H1 (cell line): ENCODE results near the gene ITGAE. TPM values are rescaled to one million over a fixed set of nuclear protein-coding genes. Genes with fewer than 3 reads are reported as not detected.
A peak's percentile ranks its signal among the peaks of the same experiment; 100 is the strongest.

Source experiments
- CTCF ChIA-PET: fragments of 300-600 bp; sonication (Branson Sonifier 250); formaldehyde crosslinking; loops from one replicate; lab custom pipeline; 2021; ENCODE audit not compliant: partially characterized antibody; lab: Charles Lee
- POLR2A ChIA-PET: fragments of 300-600 bp; sonication (Branson Sonifier 250); formaldehyde crosslinking; loops from one replicate; lab custom pipeline; 2021; ENCODE audit warnings: inconsistent platforms; ENCODE audit not compliant: partially characterized antibody; lab: Charles Lee
- DNase-seq, 2 experiments: peaks; one replicate each; pipeline versions ENCODE4 v3.0.0 to v3.0.0-alpha.2; 2010 to 2022; ENCODE audit warnings: low spot score in 2 of 2, low read depth in 1 of 2, mixed read lengths in 1 of 2
- FAIRE-seq: peaks from 2 replicates; lab custom pipeline; 2011; peaks lifted over from hg19 to GRCh38; lab: Jason Lieb, UNC
- H2AFZ ChIP-seq: 2 replicates; pipeline ENCODE4 v1.8.1; 2012; ENCODE audit warnings: low read length, inconsistent platforms
- H2AK5ac ChIP-seq: 2 replicates; pipeline ENCODE4 v1.6.1; 2013; ENCODE audit warnings: low read depth, low read length
- H2BK120ac ChIP-seq: replicated peaks from 2 replicates; pipeline ENCODE3; 2013; ENCODE audit warnings: low read depth, low read length, inconsistent platforms
- H2BK12ac ChIP-seq: 2 replicates; pipeline ENCODE4 v1.6.1; 2013; ENCODE audit warnings: low read depth, low read length
- H2BK15ac ChIP-seq: 2 replicates; pipeline ENCODE4 v1.6.1; 2013; ENCODE audit warnings: low read length
- H2BK20ac ChIP-seq: 2 replicates; pipeline ENCODE4 v1.6.1; 2013; ENCODE audit warnings: low read length
- H2BK5ac ChIP-seq: 2 replicates; pipeline ENCODE4 v1.6.1; 2013; ENCODE audit warnings: low read depth, low read length
- H3K14ac ChIP-seq: 2 replicates; pipeline ENCODE4 v1.6.1; 2013; ENCODE audit warnings: inconsistent platforms; ENCODE audit not compliant: insufficient read length
- H3K18ac ChIP-seq: 2 replicates; pipeline ENCODE4 v1.6.1; 2013; ENCODE audit warnings: low read length; ENCODE audit errors: extremely low read depth
- H3K23ac ChIP-seq: 2 replicates; pipeline ENCODE4 v1.6.1; 2013; ENCODE audit warnings: inconsistent platforms; ENCODE audit not compliant: insufficient read length
- H3K23me2 ChIP-seq: 2 replicates; pipeline ENCODE4 v1.6.1; 2013; ENCODE audit warnings: low read depth, low read length
- H3K27ac ChIP-seq: 2 replicates; pipeline ENCODE4 v1.6.1; 2011; ENCODE audit warnings: low read depth, low read length, inconsistent platforms
- H3K27me3 ChIP-seq, 4 experiments: replicated peaks in 1 of 4; 1 replicate in 1 of 4; 2 replicates in 3 of 4; pipeline versions ENCODE4 v1.6.1 to v1.8.1; 2011 to 2013; ENCODE audit warnings: low read length in 3 of 4, mild to moderate bottlenecking in 3 of 4, inconsistent platforms in 2 of 4, mixed read lengths in 2 of 4, moderate library complexity in 1 of 4; ENCODE audit not compliant: control insufficient read depth in 3 of 4, insufficient read depth in 3 of 4; ENCODE audit errors: extremely low read depth in 1 of 4
- H3K36me3 ChIP-seq, 4 experiments: 2 replicates each; pipeline versions ENCODE4 v1.6.1 to v1.8.1; 2011 to 2013; ENCODE audit warnings: mild to moderate bottlenecking in 4 of 4, low read length in 3 of 4, moderate library complexity in 2 of 4, control low read depth in 1 of 4, inconsistent platforms in 1 of 4; ENCODE audit not compliant: insufficient read depth in 4 of 4, control insufficient read depth in 2 of 4
- H3K4ac ChIP-seq: replicated peaks from 2 replicates; pipeline ENCODE3; 2013; ENCODE audit warnings: low read length, low read depth, mixed read lengths, inconsistent platforms; ENCODE audit not compliant: insufficient read length
- H3K4me1 ChIP-seq, 4 experiments: replicated peaks in 1 of 4; 1 replicate in 1 of 4; 2 replicates in 3 of 4; pipeline versions ENCODE4 v1.6.1 to v1.8.1; 2011 to 2013; ENCODE audit warnings: low read length in 3 of 4, inconsistent platforms in 2 of 4, mixed read lengths in 1 of 4; ENCODE audit not compliant: insufficient read depth in 4 of 4, control insufficient read depth in 3 of 4
- H3K4me2 ChIP-seq, 2 experiments: 2 replicates each; pipeline versions ENCODE4 v1.6.1 to v1.8.1; 2011 to 2013; ENCODE audit warnings: low read depth in 2 of 2, low read length in 2 of 2, control low read depth in 1 of 2, inconsistent platforms in 1 of 2, mild to moderate bottlenecking in 1 of 2; ENCODE audit not compliant: insufficient read depth in 1 of 2
- H3K4me3 ChIP-seq, 4 experiments: fragments of 200-600, 300-600 bp in 1 of 4; sonication (generic), shearing (Covaris generic), sonication (Bioruptor Twin) in 1 of 4; 2 replicates each; pipeline versions ENCODE4 v1.5.1 to v1.8.1; 2011 to 2016; ENCODE audit warnings: low read length in 4 of 4, low read depth in 3 of 4, control low read depth in 2 of 4, inconsistent platforms in 2 of 4, mild to moderate bottlenecking in 2 of 4, mixed read lengths in 1 of 4, moderate library complexity in 1 of 4; ENCODE audit not compliant: insufficient read depth in 2 of 4; ENCODE audit errors: extremely low read depth in 1 of 4
- H3K56ac ChIP-seq: replicated peaks from 2 replicates; pipeline ENCODE3; 2013; ENCODE audit warnings: low read depth, mild to moderate bottlenecking, mixed read lengths, low read length, inconsistent platforms; ENCODE audit not compliant: insufficient read length
- H3K79me1 ChIP-seq: 2 replicates; pipeline ENCODE4 v1.6.1; 2013; ENCODE audit warnings: low read depth, low read length, control low read depth
- H3K79me2 ChIP-seq, 2 experiments: 2 replicates each; pipeline versions ENCODE4 v1.6.1 to v1.8.1; 2012 to 2013; ENCODE audit warnings: low read length in 2 of 2, mild to moderate bottlenecking in 2 of 2, inconsistent platforms in 1 of 2; ENCODE audit not compliant: insufficient read depth in 2 of 2, control insufficient read depth in 1 of 2
- H3K9ac ChIP-seq, 4 experiments: replicated peaks in 1 of 4; 1 replicate in 1 of 4; 2 replicates in 3 of 4; pipeline versions ENCODE4 v1.6.1 to v1.8.1; 2011 to 2013; ENCODE audit warnings: low read depth in 3 of 4, low read length in 3 of 4, control low read depth in 2 of 4, mild to moderate bottlenecking in 2 of 4, moderate library complexity in 2 of 4, inconsistent platforms in 1 of 4; ENCODE audit errors: extremely low read depth in 1 of 4
- H3K9me3 ChIP-seq, 2 experiments: 2 replicates each; pipeline versions ENCODE4 v1.6.1 to v1.8.1; 2012 to 2013; ENCODE audit warnings: mild to moderate bottlenecking in 2 of 2, moderate library complexity in 2 of 2, control low read depth in 1 of 2, inconsistent platforms in 1 of 2, low read depth in 1 of 2, low read length in 1 of 2, mixed read lengths in 1 of 2; ENCODE audit not compliant: insufficient read depth in 2 of 2
- H4K20me1 ChIP-seq, 2 experiments: replicated peaks in 1 of 2; 2 replicates each; pipeline versions ENCODE3 to v1.8.1; 2011 to 2013; ENCODE audit warnings: inconsistent platforms in 2 of 2, low read length in 2 of 2, mild to moderate bottlenecking in 1 of 2; ENCODE audit not compliant: insufficient read depth in 2 of 2, control insufficient read depth in 1 of 2
- H4K5ac ChIP-seq: 2 replicates; pipeline ENCODE4 v1.6.1; 2013; ENCODE audit warnings: low read length, low read depth, mixed read lengths, inconsistent platforms; ENCODE audit not compliant: insufficient read length
- H4K8ac ChIP-seq: 2 replicates; pipeline ENCODE4 v1.8.0; 2013; ENCODE audit warnings: mild to moderate bottlenecking, moderate library complexity, low read length, inconsistent platforms; ENCODE audit not compliant: insufficient read depth; ENCODE audit errors: extremely low read depth
- H4K91ac ChIP-seq: replicated peaks from 2 replicates; pipeline ENCODE3; 2013; ENCODE audit warnings: low read length, mixed read lengths, inconsistent platforms; ENCODE audit not compliant: insufficient read length
- RBBP5 ChIP-seq: IDR thresholded peaks from 2 replicates; pipeline ENCODE4 v1.7.1; 2012; ENCODE audit warnings: low read depth, mild to moderate bottlenecking, inconsistent platforms, low read length, moderate library complexity, borderline replicate concordance
- WGBS, 2 experiments: shearing (Covaris generic) in 1 of 2; methylation state at CpG; one replicate each; pipeline versions ENCODE4 v1.1.6 to v1.1.7; 2013 to 2015; ENCODE audit warnings: low lambda C conversion rate in 2 of 2, mixed read lengths in 2 of 2, inconsistent platforms in 1 of 2, low coverage in 1 of 2, missing lambda C conversion rate in 1 of 2; ENCODE audit not compliant: insufficient replicate concordance in 2 of 2, insufficient coverage in 1 of 2, insufficient read length in 1 of 2; ENCODE audit errors: extremely low coverage in 1 of 2, missing lambda C conversion rate in 1 of 2; 5-methylcytosine and 5-hydroxymethylcytosine counted together
- polyA plus RNA-seq, 7 experiments: library from polyadenylated mRNA; depleted of rRNA in 3 of 7; stranded (reverse) in 5 of 7; unstranded in 2 of 7; fragments of >200 nt in 5 of 7; fragments of 200-250 nt in 2 of 7; gene quantifications; 1 replicate in 5 of 7; 2 replicates in 1 of 7; 4 replicates in 1 of 7; pipeline versions ENCODE4 v1.2.1 to v1.2.3, GENCODE V29; 2011 to 2013; ENCODE audit warnings: missing spikeins in 2 of 7, mixed read lengths in 2 of 7
- total RNA-seq: library from RNA; stranded (reverse); fragmentation: NEBNext Ultra II Directional; extraction: Animal tissue kit (Norgen Biotek cat#: 25700); gene quantifications from 2 replicates; pipeline ENCODE4 v1.2.1, GENCODE V29; 2021
- TF ChIP-seq, protein P1 (sequence below): IDR thresholded peaks from 2 replicates; pipeline ENCODE4 v1.6.1; 2011; ENCODE audit warnings: low read depth, mild to moderate bottlenecking, low read length; ENCODE audit not compliant: insufficient read depth

Gene ITGAE
- total and polyA plus RNA-seq, 2 of the 8 experiments (the other 6 are each of a cell fraction or from before 2014, with no cell fraction given) = 23.2 to 43.1 TPM

DNA sequence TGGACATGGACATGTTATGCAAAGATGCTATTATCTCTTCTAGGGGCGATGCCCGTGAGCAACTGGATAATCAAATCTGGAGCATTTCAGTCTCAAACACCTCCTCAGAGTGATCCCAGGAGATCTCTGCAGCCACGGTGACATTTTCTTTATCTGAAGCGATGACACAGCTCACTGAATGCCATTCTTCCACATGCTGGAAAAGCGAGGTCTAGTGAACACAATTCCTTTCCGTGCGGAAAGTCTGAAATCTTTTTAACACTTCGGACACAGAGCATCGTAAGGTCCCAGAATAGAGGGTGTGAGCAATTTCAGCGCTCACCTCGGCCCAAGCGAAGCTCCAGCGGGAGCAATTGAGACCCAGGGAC lies 77.8 kb downstream of the ITGAE start:
- POLR2A ChIA-PET = interaction anchor here (0.8 to 3.9 kb wide), 15 partner anchors 9 to 122 kb away, joined by 3 to 15 read pairs (median 5); partner anchors contain the start of genes EMC6, P2RX5 and TAX1BP3
- FAIRE-seq = no peak
- TF ChIP-seq, protein P1, sequence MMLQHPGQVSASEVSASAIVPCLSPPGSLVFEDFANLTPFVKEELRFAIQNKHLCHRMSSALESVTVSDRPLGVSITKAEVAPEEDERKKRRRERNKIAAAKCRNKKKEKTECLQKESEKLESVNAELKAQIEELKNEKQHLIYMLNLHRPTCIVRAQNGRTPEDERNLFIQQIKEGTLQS = no peak
- no peak for TF ChIP-seq RBBP5

More for the DNA sequence above, 77.8 kb downstream of the ITGAE start:
- Histone ChIP-seq H4K8ac (no peak overlapping the region; the same call in 1 of the 2 replicates), H2BK120ac (no peak overlapping the region), H3K4me1 (peaks cover 0 to 13% (median 8%) of the 10 kb centered on the region in 4 experiments; a peak in 4 of 7 replicates), H4K5ac (no peak overlapping the region), H3K27ac (peak overlapping the region; percentile 71; the same call in 1 of the 2 replicates), H3K56ac (peak overlapping the region; percentile 62), H2AK5ac (no peak overlapping the region), H3K4me3 (peak overlapping the region; percentile 67 to 84 (median 75)), H2BK5ac (peak overlapping the region; percentile 96), H3K18ac (peak overlapping the region; percentile 95; the same call in 1 of the 2 replicates), H3K23ac (no peak overlapping the region), H2BK20ac (no peak overlapping the region), H3K14ac (no peak overlapping the region), H3K36me3 (peaks cover 8 to 40% (median 12%) of the 10 kb centered on the region in 4 experiments), H3K4ac (peak overlapping the region; percentile 24), H3K79me2 (peaks cover 10 to 42% of the 10 kb centered on the region in 2 experiments), H3K79me1 (peaks cover 12% of the 10 kb centered on the region), H4K20me1 (peaks cover 4 to 18% of the 10 kb centered on the region in 2 experiments), H3K27me3 (no peaks in the 10 kb centered on the region), H2AFZ (peak overlapping the region; percentile 58; the same call in 1 of the 2 replicates), H2BK15ac (no peak overlapping the region), H3K9ac (peak overlapping the region in 3 of 4 experiments; percentile 72 to 93 (median 93); a peak in 6 of 7 replicates), H3K4me2 (peak overlapping the region; percentile 92 to 93), H2BK12ac (no peak overlapping the region), H4K91ac (no peak overlapping the region), H3K9me3 (no peaks in the 10 kb centered on the region), H3K23me2 (peaks cover 12% of the 10 kb centered on the region)
- DNase-seq = no peak
- CTCF ChIA-PET = interaction anchor here (0.6 to 9.3 kb wide), 18 partner anchors 8 to 894 kb away, joined by 3 to 72 read pairs (median 4); partner anchors contain the start of gene NCBP3
- WGBS, 2 experiments = 14% methylated on average over 13 of the region's 13 CpGs; no CpG with 5 or more reads in 1 of the 2 experiments
